ENCODE measurements around the gene CRYL1.

GRCh38 chr13:20401931-20402856 lies 123.5 kb downstream of the CRYL1 start:
- TF ChIP-seq CTCF (IDR thresholded peaks at IDR 0.05; ENCODE audit: poor library complexity) = no peak
- no peak for TF ChIP-seq EZH2 (IDR thresholded peaks at IDR 0.05; ENCODE audit: borderline replicate concordance)
